ENCODE results near the gene ZNF74. TPM values are rescaled to one million over a fixed set of nuclear protein-coding genes. Genes with fewer than 3 reads are reported as not detected.
"Not testable (repeated sequence)": the region's sequence is repeated elsewhere in the genome, so short reads cannot be mapped to it uniquely, and the experiment has no call there.

Gene ZNF74
- total and polyA plus RNA-seq, 7 donors, result 2.1 to 4.8 (median 4.0) TPM

- ATAC-seq (no peak), DNase-seq (no peak)
- no peak overlapping the region for H3K27ac ChIP-seq
- TF ChIP-seq, protein P1, sequence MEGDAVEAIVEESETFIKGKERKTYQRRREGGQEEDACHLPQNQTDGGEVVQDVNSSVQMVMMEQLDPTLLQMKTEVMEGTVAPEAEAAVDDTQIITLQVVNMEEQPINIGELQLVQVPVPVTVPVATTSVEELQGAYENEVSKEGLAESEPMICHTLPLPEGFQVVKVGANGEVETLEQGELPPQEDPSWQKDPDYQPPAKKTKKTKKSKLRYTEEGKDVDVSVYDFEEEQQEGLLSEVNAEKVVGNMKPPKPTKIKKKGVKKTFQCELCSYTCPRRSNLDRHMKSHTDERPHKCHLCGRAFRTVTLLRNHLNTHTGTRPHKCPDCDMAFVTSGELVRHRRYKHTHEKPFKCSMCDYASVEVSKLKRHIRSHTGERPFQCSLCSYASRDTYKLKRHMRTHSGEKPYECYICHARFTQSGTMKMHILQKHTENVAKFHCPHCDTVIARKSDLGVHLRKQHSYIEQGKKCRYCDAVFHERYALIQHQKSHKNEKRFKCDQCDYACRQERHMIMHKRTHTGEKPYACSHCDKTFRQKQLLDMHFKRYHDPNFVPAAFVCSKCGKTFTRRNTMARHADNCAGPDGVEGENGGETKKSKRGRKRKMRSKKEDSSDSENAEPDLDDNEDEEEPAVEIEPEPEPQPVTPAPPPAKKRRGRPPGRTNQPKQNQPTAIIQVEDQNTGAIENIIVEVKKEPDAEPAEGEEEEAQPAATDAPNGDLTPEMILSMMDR (IDR thresholded peaks at IDR 0.05), result no peak
- H3K4me3 ChIP-seq, result no peak overlapping the region
- WGBS, 3 donors, result 87 to 89% (median 89%) methylated on average over 13 of the region's 13 CpGs
- H3K4me1 ChIP-seq, result no peaks in the 10 kb centered on the region
- H3K36me3 ChIP-seq (ENCODE audit: insufficient read depth in 1 of 2, low read depth in 1 of 2), result peaks cover 0 to 34% of the 10 kb centered on the region in 2 donors
- no peaks in the 10 kb centered on the region for H3K27me3 ChIP-seq (ENCODE audit: insufficient read depth in 3 of 3, low read length in 2 of 3)
- H3K9me3 ChIP-seq, result no peaks in the 10 kb centered on the region
- intact Hi-C loops (cut with DNase I), result no loop called here
These were observed 12.9 kb downstream of the ZNF74 start for GRCh38 chr22:20406686-20407408.

DNA sequence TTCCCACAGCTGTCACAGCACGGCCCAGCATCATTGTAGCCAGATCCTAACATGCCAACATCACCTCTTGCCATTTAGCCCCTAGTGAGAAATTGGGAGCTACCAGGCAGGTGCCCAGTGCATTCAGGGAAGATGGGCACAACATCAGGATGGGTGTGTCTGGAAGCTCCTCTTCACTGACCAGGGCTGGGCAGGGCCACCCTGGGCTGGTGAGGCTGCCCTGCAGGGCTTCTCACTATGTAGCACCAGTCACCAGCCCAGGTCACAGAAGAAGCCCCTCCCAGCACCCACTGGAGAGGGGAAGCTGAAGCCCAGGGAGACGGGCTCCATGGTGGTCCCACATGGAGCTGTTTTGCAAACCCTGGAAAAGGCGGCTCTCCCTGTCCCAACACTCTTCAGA, 13.9 kb downstream of the ZNF74 start:
- 76 to 85% (median 80%) methylated on average over 3 of the region's 3 CpGs for WGBS, 3 donors

DNA sequence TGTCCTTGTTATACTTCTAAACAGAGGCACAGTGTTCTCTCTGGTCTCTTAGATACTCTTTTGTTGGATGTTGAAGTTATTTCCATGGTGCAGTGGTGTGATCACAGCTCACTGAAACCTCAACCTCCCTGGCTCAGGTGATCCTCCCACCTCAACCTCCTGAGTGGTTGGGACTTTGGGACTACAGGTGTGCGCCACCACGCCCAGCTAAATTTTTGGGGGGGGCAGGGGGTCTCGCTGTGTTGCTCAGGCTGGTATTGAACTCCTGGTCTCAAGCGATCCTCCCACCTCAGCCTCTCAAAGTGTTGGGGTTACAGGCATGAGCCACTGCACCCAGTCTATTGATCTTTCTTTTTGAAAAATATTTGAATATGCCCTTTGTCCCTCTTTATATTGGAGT, 14.9 kb downstream of the ZNF74 start:
- Histone ChIP-seq H3K4me1 (no peaks in the 10 kb centered on the region), H3K36me3 (ENCODE audit: insufficient read depth in 1 of 2, low read depth in 1 of 2) (peaks cover 0 to 30% of the 10 kb centered on the region in 2 donors), H3K27me3 (ENCODE audit: insufficient read depth in 3 of 3, low read length in 2 of 3) (no peaks in the 10 kb centered on the region), H3K4me3 (no peak overlapping the region), H3K27ac (no peak overlapping the region), H3K9me3 (no peaks in the 10 kb centered on the region)
- DNase-seq (no peak), ATAC-seq (no peak)
- intact Hi-C loops (cut with DNase I), result no loop called here
- TF ChIP-seq, protein P1 (IDR thresholded peaks at IDR 0.05), result no peak
- 93 to 99% (median 95%) methylated on average over 4 of the region's 4 CpGs for WGBS, 3 donors

More for the DNA sequence above, 13.9 kb downstream of the ZNF74 start:
- TF ChIP-seq, protein P1 (IDR thresholded peaks at IDR 0.05), result no peak
- H3K9me3 ChIP-seq, result no peaks in the 10 kb centered on the region
- ATAC-seq, result no peak
- H3K36me3 ChIP-seq (ENCODE audit: insufficient read depth in 1 of 2, low read depth in 1 of 2), result peaks cover 0 to 30% of the 10 kb centered on the region in 2 donors
- H3K4me3 ChIP-seq, result no peak overlapping the region
- DNase-seq, result no peak
- intact Hi-C loops (cut with DNase I), result no loop called here
- no peaks in the 10 kb centered on the region for H3K27me3 ChIP-seq (ENCODE audit: insufficient read depth in 3 of 3, low read length in 2 of 3)
- H3K4me1 ChIP-seq, result no peaks in the 10 kb centered on the region
- no peak overlapping the region for H3K27ac ChIP-seq

- ATAC-seq; intact Hi-C loops (cut with DNase I); H3K4me3 ChIP-seq; H3K27me3 ChIP-seq (ENCODE audit: insufficient read depth in 3 of 3, low read length in 2 of 3); H3K27ac ChIP-seq; H3K4me1 ChIP-seq; H3K9me3 ChIP-seq: not testable (repeated sequence)
- H3K36me3 ChIP-seq (ENCODE audit: insufficient read depth in 1 of 2, low read depth in 1 of 2), result peaks cover 0 to 30% of the 10 kb centered on the region in 2 donors
- 96 to 97% (median 97%) methylated on average over 3 of the region's 3 CpGs for WGBS, 3 donors
- DNase-seq, result peak in 1 of 2 donors; percentile 13
These were observed 15.4 kb downstream of the ZNF74 start for GRCh38 chr22:20409385-20409784.

DNA sequence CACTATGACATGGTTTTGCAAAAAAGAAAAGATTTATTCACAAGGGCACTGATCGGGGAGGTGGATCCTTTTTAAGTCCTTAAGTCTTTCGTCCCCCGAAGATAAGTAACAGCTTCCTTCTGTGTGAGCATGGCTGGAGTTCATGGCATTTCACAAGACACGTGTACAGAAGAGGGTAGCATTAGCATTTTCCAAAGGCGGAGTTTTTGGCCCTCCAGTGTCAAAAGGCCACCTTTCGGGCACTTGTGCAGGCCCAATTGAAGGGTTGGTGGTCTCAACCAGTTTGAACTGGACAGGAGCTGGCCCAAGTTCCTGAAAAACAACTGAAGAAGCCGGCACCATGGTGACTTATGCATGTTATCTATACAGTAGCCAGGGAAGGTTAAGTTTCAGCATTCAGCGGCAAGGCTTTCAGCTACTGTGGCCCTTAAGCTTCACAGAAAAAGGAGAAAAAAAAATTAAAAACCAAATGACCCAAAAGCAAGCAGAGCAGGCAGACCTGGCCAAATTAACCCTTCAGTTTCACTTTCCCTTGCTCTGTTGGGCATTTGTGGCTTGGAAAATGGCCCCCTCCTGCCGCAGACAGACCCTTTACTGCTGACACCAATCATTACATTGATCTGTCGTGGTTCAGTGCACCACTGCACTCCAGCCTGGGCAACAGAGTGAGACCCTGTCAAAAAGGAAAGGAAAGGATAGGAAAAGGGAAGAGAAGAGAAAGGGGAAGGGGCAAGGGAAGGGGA, 18.7 kb downstream of the ZNF74 start:
- peaks cover 0 to 2% of the 10 kb centered on the region in 2 donors for H3K36me3 ChIP-seq (ENCODE audit: insufficient read depth in 1 of 2, low read depth in 1 of 2)
- WGBS, 3 donors, result 60 to 67% (median 63%) methylated on average over 10 of the region's 10 CpGs
- no peak overlapping the region for H3K27ac ChIP-seq
- no peak overlapping the region for H3K4me3 ChIP-seq
- no peak for ATAC-seq
- intact Hi-C loops (cut with DNase I), result loop anchor here in 1 of 2 donors (10.0 kb wide), 1 partner anchor 162 kb away; no protein-coding TSS in a partner anchor
- TF ChIP-seq, protein P1 (IDR thresholded peaks at IDR 0.05), result no peak
- no peaks in the 10 kb centered on the region for H3K4me1 ChIP-seq
- peak in 1 of 2 donors; percentile 6 for DNase-seq
- no peaks in the 10 kb centered on the region for H3K27me3 ChIP-seq (ENCODE audit: insufficient read depth in 3 of 3, low read length in 2 of 3)
- no peaks in the 10 kb centered on the region for H3K9me3 ChIP-seq

Measured in psoas muscle (tissue), 8 donors.